NT2/D1 (cell line): Measurements from ENCODE around the gene ELOVL1.

ENCODE experiments used
- YY1 ChIP-seq: IDR thresholded peaks from 2 replicates; pipeline ENCODE4 v1.6.1; 2011; ENCODE audit not compliant: insufficient read length, insufficient read depth
- ZNF274 ChIP-seq: IDR thresholded peaks from 2 replicates; pipeline ENCODE4 v1.6.1; 2011; ENCODE audit warnings: mild to moderate bottlenecking, low read depth, low read length

GRCh38 chr1:43314233-43314632 lies 53.6 kb downstream of the ELOVL1 start:
- TF ChIP-seq YY1 (no peak), ZNF274 (no peak)
